ENCODE measurements around the gene RAD54L.

The RAD54L gene

DNA sequence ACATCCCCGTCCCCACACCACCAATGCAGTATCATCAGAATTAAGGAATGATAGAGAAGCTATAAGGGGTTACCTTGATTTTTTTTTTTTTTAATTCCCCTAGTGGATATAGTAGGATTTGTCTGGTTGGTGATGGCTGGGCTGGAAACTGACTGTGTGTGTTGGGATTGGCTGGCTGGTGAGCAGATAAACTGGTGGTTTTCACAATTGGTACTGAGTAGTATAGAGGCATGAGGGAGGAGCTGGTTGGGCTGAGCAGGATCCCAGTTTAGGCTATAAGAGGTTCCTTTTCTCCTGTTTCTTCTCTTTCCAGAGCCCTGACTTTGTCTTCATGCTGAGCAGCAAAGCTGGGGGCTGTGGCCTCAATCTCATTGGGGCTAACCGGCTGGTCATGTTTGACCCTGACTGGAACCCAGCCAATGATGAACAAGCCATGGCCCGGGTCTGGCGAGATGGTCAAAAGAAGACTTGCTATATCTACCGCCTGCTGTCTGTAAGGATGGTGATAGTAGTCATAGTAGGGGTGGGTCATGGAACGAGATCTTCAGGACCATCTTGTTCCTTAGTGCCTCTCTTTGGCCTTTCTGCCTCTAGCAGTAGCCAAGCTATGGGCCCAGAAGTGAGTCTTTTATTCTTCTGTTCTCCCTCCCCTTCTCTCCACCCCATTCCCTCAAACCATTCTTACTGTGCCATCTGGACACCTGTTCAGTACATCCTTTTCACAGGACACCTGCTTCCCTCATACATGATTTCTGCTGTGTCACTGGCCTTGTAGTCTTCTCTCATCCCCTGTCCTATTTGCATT, 26.9 kb downstream of the RAD54L start:
- H3K27me3 ChIP-seq = no peaks in the 10 kb centered on the region
- peaks cover 22 to 100% (median 100%) of the 10 kb centered on the region in 11 experiments for H3K36me3 ChIP-seq
- peaks cover 0 to 24% (median 7%) of the 10 kb centered on the region in 11 experiments; a peak in 8 of 22 replicates for H4K20me1 ChIP-seq
- no peak overlapping the region for H3K27ac ChIP-seq
- H3K9ac ChIP-seq = no peak overlapping the region
- no peak overlapping the region for H3K4me2 ChIP-seq
- H3K4me3 ChIP-seq = no peak overlapping the region
- no peaks in the 10 kb centered on the region for H3K9me3 ChIP-seq (replicated peaks in 1 of 11)
- no peak for TF ChIP-seq Cebpa-rat (IDR thresholded peaks at IDR 0.05)
- no peaks in the 10 kb centered on the region for H3K4me1 ChIP-seq

- Histone ChIP-seq H4K20me1 (peaks cover 0 to 27% (median 11%) of the 10 kb centered on the region in 11 experiments; a peak in 11 of 22 replicates), H3K9ac (no peak overlapping the region), H3K27ac (no peak overlapping the region), H3K4me3 (no peak overlapping the region), H3K4me1 (no peaks in the 10 kb centered on the region), H3K27me3 (no peaks in the 10 kb centered on the region), H3K36me3 (peaks cover 27 to 100% (median 100%) of the 10 kb centered on the region in 11 experiments), H3K9me3 (replicated peaks in 1 of 11) (no peaks in the 10 kb centered on the region), H3K4me2 (no peak overlapping the region)
- no peak for TF ChIP-seq Cebpa-rat (IDR thresholded peaks at IDR 0.05)
Measured at GRCh38 chr1:46275030-46275337, 27.4 kb downstream of the RAD54L start.

- Histone ChIP-seq H3K27me3 (no peaks in the 10 kb centered on the region), H3K9ac (no peak overlapping the region), H3K4me1 (peaks cover 0 to 3% (median 0%) of the 10 kb centered on the region in 10 experiments; a peak in 1 of 20 replicates), H3K4me3 (no peak overlapping the region), H4K20me1 (peaks cover 0 to 40% (median 27%) of the 10 kb centered on the region in 11 experiments; a peak in 16 of 22 replicates), H3K36me3 (peaks cover 54 to 100% (median 100%) of the 10 kb centered on the region in 11 experiments), H3K27ac (no peak overlapping the region), H3K9me3 (replicated peaks in 1 of 11) (no peaks in the 10 kb centered on the region), H3K4me2 (no peak overlapping the region)
- no peak for TF ChIP-seq Cebpa-rat (IDR thresholded peaks at IDR 0.05)
Measured at GRCh38 chr1:46277658-46278373, 30.3 kb downstream of the RAD54L start.

GRCh38 chr1:46278807-46279206, 31.2 kb downstream of the RAD54L start:
- no peak for TF ChIP-seq Cebpa-rat (IDR thresholded peaks at IDR 0.05)
- Histone ChIP-seq H4K20me1 (peaks cover 0 to 41% (median 30%) of the 10 kb centered on the region in 11 experiments; a peak in 16 of 22 replicates), H3K4me2 (no peak overlapping the region), H3K36me3 (peaks cover 63 to 100% (median 100%) of the 10 kb centered on the region in 11 experiments), H3K4me1 (peaks cover 0 to 3% (median 0%) of the 10 kb centered on the region in 10 experiments; a peak in 1 of 20 replicates), H3K27ac (no peak overlapping the region), H3K27me3 (no peaks in the 10 kb centered on the region), H3K9me3 (replicated peaks in 1 of 11) (no peaks in the 10 kb centered on the region), H3K9ac (no peak overlapping the region), H3K4me3 (no peak overlapping the region)

DNA sequence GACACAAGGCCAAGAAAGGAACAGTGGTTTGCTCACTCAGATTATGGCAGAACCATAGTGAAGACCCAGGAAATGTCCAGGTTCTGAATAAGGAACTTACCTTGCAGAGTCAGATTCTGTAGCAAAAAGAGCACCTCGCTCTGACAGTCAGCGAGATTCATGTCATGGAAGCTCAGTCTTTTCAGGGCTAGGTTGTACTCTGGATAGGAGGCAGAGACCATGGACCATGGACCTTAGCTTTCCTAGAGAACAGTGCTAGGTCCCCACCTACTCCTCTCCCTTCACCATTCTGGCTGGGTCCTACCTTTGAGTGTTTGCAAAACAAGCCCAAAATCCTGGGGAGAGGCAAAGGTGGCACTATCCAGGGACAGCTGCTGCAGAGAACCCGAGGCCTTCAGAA, 32.5 kb downstream of the RAD54L start:
- Histone ChIP-seq H3K27ac (no peak overlapping the region), H3K4me1 (peaks cover 0 to 3% (median 0%) of the 10 kb centered on the region in 10 experiments; a peak in 1 of 20 replicates), H3K9me3 (replicated peaks in 1 of 11) (no peaks in the 10 kb centered on the region), H4K20me1 (peaks cover 6 to 51% (median 41%) of the 10 kb centered on the region in 11 experiments; a peak in 18 of 22 replicates), H3K4me2 (no peak overlapping the region), H3K36me3 (peaks cover 75 to 100% (median 100%) of the 10 kb centered on the region in 11 experiments), H3K4me3 (no peak overlapping the region), H3K27me3 (no peaks in the 10 kb centered on the region), H3K9ac (no peak overlapping the region)
- no peak for TF ChIP-seq Cebpa-rat (IDR thresholded peaks at IDR 0.05)

DNA sequence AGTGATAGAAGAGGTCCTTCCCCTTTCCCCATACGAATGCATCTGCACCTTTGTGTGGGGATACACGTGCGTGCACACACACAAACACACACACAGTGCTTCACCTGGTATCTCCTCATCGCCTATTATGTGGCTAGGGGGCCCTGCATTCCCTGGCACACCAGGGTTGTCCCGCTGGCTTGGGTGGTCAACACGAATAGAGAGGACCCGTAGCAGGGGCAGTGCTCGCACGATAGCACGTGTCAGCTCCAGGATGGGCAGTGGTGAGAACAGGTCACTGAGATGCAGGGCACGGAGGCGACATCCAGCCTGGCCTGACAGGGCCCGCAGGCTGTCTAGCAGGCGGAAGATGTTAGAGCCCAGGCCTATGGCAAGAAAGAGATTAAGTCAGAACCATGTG, 33.5 kb downstream of the RAD54L start:
- Histone ChIP-seq H3K4me2 (no peak overlapping the region), H3K9me3 (replicated peaks in 1 of 11) (no peaks in the 10 kb centered on the region), H3K4me3 (no peak overlapping the region), H3K27ac (no peak overlapping the region), H3K9ac (no peak overlapping the region), H3K4me1 (peaks cover 0 to 3% (median 0%) of the 10 kb centered on the region in 10 experiments; a peak in 1 of 20 replicates), H3K36me3 (peaks cover 85 to 100% (median 100%) of the 10 kb centered on the region in 11 experiments), H3K27me3 (no peaks in the 10 kb centered on the region), H4K20me1 (peaks cover 7 to 60% (median 50%) of the 10 kb centered on the region in 11 experiments; a peak in 20 of 22 replicates)
- no peak for TF ChIP-seq Cebpa-rat (IDR thresholded peaks at IDR 0.05)

DNA sequence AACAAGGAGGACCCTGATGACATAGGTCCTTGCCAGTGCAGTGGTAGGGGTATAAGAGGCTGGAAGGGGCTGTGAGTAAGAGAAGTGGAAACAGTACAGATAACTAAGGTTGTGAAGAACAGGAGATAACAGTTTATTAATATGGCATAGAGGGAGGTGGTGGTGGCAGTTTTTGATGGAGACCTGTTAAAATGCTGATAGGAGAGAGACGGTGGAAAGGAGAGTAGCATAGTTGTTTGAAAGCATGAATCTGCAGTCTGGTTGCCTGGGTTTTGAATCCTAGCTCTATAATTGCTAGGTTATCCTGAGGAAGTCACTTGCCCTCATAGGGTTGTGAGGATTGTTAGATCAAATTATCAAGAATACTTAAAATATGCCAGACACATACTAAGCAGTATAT, 36.5 kb downstream of the RAD54L start:
- no peak overlapping the region for H3K4me2 ChIP-seq
- H3K27ac ChIP-seq = no peak overlapping the region
- H3K36me3 ChIP-seq = peaks cover 77 to 100% (median 98%) of the 10 kb centered on the region in 11 experiments
- no peak overlapping the region for H3K9ac ChIP-seq
- H3K27me3 ChIP-seq = no peaks in the 10 kb centered on the region
- no peak for TF ChIP-seq Cebpa-rat (IDR thresholded peaks at IDR 0.05)
- peaks cover 7 to 88% (median 58%) of the 10 kb centered on the region in 11 experiments; a peak in 20 of 22 replicates for H4K20me1 ChIP-seq
- peaks cover 0 to 14% (median 5%) of the 10 kb centered on the region in 10 experiments; a peak in 10 of 20 replicates for H3K4me1 ChIP-seq
- no peaks in the 10 kb centered on the region for H3K9me3 ChIP-seq (replicated peaks in 1 of 11)
- H3K4me3 ChIP-seq = no peak overlapping the region

DNA sequence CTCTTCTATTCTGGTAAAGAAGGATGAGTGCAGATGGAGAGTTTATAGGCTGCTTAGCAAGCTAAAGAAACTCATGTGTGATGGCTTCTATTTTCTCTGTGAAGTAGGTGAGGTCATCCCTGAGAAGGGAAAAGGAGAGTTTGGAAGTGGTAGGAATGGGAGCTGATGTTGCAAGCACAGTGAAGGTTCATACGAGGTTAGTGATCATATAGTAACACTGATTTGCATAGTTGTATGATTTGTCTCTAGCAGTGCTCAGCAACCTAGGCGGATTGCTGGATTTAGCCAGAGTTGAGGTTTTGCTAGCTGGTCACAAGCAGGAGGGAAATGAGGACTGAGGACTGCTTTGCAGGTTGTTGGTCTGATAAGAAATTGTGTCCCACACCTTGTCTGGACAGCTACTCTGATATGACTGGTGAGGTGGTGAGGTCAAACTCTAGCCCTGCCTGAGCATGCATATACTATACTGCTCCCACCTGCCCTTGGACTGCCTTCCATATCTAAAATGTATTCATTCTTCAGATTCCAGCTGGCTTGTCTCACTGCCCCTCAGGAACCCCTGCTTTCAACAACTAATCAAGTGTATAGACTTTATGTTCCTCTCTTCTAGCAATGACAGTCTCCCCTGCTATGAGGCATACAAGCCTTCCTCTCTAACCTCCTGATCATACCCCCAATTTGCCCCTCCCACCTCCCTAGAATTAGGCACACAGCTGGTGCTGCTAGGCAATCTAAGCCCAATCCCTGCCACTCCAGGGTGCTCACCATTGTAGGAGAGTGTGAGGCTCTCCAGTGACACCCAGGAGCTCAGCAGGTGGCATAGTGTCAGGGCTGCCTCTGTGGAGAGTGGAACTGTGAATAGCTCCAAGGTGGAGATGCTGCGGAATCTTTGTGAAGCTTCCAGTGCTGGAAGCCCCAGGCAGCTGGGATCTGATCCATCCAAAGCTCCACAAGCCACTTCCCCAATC, 37.3 kb downstream of the RAD54L start:
- H3K9ac ChIP-seq = no peak overlapping the region
- H3K27ac ChIP-seq = no peak overlapping the region
- peaks cover 68 to 100% (median 98%) of the 10 kb centered on the region in 11 experiments for H3K36me3 ChIP-seq
- H3K4me3 ChIP-seq = no peak overlapping the region
- no peaks in the 10 kb centered on the region for H3K9me3 ChIP-seq (replicated peaks in 1 of 11)
- H3K4me2 ChIP-seq = no peak overlapping the region
- H3K27me3 ChIP-seq = no peaks in the 10 kb centered on the region
- peaks cover 0 to 23% (median 5%) of the 10 kb centered on the region in 10 experiments; a peak in 10 of 20 replicates for H3K4me1 ChIP-seq
- TF ChIP-seq Cebpa-rat (IDR thresholded peaks at IDR 0.05) = no peak
- H4K20me1 ChIP-seq = peaks cover 7 to 97% (median 58%) of the 10 kb centered on the region in 11 experiments; a peak in 20 of 22 replicates
